ENCODE data around the gene RPS16. TPM values are rescaled to one million over a fixed set of nuclear protein-coding genes. Genes with fewer than 3 reads are reported as not detected.
"Not testable (repeated sequence)": the region's sequence is repeated elsewhere in the genome, so short reads cannot be mapped to it uniquely, and the experiment has no call there.

Gene RPS16
- 1,000 to 10,000 TPM; 1,121 to 1,373 (median 1,329) TPM for polyA plus RNA-seq (ENCODE audit: insufficient read length in 4 of 4)

GRCh38 chr19:39435499-39436349, at the start of gene RPS16:
Gene RPS16, minus strand, starts transcription at chr19:39435949. Its CDS starts 54 bp downstream, at chr19:39435895.
- DNase-seq (ENCODE audit: low read depth in 4 of 4, low spot score in 3 of 4) = peak; percentile 92 to 96 (median 94)

DNA sequence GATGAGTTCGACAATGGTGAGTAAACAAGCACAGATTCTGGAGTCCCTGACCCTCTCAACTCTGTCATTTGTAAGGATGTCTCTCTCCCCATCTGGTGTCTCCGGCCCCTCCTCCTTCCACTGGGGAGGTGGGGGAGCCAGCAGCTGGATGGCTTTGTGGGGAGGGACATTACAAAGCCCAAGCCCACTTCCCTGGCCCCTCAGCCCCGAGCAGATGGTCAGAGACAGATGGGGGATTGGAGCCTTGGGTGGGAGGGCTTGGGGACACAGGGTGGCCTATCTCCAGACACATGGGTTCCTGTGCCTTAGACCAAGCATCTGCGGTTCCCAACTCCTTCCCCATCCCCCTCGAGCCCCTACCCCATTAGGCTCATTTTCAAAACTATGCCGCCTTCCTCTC, 47.4 kb upstream of the RPS16 start:
- no peak for DNase-seq (ENCODE audit: low read depth in 4 of 4, low spot score in 3 of 4)

GRCh38 chr19:39481676-39482075, 45.9 kb upstream of the RPS16 start:
- no peak for DNase-seq (ENCODE audit: low read depth in 4 of 4, low spot score in 3 of 4)

DNA sequence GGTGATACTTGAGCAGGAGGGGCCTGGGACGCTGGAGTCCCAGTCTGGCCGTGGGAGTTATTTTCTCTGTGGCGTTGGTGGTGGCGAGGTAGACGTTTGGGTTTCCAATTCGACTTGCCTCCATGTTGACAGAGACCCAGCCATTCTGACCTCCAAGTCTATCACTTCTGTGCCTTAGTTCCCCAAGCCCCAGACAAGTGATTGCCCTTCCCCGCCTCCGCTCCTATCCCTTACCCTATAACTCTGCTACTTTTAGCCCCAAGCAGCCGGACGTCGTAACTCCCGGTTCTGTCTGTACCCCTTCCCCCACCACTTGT, 45.4 kb upstream of the RPS16 start:
- DNase-seq (ENCODE audit: low read depth in 4 of 4, low spot score in 3 of 4) = no peak

DNA sequence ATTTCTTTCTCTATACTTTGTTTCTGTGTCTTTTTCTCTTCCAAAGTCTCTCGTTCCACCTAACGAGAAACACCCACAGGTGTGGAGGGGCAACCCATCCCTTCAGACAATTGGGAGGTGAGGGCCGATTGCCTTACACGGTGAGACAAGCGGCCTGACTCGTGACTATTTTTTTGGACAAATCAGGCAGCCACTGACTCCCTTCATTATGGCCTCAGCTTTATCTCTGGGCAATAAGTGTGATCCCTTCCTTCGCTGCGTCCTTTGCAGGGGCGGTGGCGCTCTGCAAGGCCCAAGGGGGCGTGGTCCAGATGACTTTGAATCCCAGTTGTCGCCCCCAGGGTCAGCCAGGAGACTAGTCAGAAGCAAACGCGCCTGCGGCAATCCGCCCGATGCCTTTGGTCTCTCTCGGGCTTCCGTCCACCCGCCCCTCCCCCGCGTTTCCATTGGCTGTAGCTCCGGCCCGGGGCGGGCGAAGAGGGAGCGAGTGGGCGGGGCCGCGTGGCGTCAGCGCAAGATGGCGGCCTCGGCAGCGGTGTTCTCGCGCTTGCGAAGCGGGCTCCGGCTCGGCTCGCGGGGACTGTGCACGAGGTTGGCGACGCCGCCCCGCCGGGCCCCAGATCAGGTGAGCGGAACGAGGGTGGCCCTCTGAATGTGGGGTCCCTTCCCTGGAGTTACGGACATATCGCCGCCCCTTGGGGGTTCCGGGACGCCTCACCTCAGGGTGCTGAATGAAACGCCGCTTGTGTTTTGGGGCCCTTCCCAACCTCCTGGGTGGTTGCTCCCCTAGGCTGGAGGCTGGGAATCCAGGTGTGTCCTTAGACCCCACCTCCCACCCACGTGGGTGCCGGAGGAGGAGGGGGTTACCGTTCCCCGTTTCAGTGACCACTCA, 44.8 kb upstream of the RPS16 start, which contains the start of gene TIMM50:
TSS of gene TIMM50 (plus strand) at position 502 of the 892 bp plus-strand sequence. CDS start at position 518, 16 bp downstream.
- DNase-seq (ENCODE audit: low read depth in 4 of 4, low spot score in 3 of 4) = peak; percentile 81 to 90 (median 86)

DNA sequence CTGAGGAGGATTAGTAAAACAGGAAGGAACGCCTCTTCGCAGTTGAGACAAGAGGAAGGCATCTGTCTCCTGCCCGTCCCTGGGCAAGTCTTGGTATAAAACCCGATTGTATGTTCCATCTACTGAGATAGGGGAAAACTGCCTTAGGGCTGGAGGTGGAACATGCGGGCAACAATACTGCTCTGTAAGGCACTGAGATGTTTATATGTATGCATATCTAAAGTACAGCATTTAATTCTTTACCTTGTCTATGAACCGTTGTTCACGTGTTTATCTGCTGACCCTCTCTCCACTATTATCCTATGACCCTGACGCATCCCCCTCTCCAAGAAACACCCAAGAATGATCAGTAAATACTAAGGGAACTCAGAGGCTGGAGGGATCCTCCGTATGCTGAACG, 44.2 kb upstream of the RPS16 start:
- DNase-seq (ENCODE audit: low read depth in 4 of 4, low spot score in 3 of 4) = no peak

- not testable (repeated sequence) for DNase-seq (ENCODE audit: low read depth in 4 of 4, low spot score in 3 of 4)
Observed at GRCh38 chr19:39479319-39479801, 43.6 kb upstream of the RPS16 start.

DNA sequence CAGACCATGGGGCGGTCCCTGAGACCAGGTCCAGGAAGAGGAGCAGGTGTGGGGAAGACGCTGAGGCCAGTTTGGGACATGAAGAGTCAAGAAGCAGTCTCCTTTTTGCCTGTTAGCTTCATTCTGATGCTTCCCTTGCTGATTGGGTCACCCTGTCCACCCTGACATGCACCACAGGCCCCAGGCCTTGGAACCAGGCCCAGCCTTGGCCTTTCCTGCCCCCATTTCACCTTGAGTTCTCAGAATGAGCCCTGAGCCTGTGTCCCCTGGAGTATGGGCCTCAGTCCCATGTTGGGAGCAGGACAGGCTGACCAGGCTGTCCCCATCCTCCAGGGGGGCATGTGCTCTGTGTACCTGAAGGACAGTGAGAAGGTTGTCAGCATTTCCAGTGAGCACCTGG, 40.0 kb upstream of the RPS16 start:
- DNase-seq (ENCODE audit: low read depth in 4 of 4, low spot score in 3 of 4) = no peak

GRCh38 chr19:39474139-39474620, 38.4 kb upstream of the RPS16 start:
- peak in 1 of 4 donors; percentile 16 for DNase-seq (ENCODE audit: low read depth in 4 of 4, low spot score in 3 of 4)

GRCh38 chr19:39473443-39473960, 37.8 kb upstream of the RPS16 start:
- no peak for DNase-seq (ENCODE audit: low read depth in 4 of 4, low spot score in 3 of 4)

- DNase-seq (ENCODE audit: low read depth in 4 of 4, low spot score in 3 of 4) = no peak
Observed at GRCh38 chr19:39472746-39473442, 37.1 kb upstream of the RPS16 start.

DNA sequence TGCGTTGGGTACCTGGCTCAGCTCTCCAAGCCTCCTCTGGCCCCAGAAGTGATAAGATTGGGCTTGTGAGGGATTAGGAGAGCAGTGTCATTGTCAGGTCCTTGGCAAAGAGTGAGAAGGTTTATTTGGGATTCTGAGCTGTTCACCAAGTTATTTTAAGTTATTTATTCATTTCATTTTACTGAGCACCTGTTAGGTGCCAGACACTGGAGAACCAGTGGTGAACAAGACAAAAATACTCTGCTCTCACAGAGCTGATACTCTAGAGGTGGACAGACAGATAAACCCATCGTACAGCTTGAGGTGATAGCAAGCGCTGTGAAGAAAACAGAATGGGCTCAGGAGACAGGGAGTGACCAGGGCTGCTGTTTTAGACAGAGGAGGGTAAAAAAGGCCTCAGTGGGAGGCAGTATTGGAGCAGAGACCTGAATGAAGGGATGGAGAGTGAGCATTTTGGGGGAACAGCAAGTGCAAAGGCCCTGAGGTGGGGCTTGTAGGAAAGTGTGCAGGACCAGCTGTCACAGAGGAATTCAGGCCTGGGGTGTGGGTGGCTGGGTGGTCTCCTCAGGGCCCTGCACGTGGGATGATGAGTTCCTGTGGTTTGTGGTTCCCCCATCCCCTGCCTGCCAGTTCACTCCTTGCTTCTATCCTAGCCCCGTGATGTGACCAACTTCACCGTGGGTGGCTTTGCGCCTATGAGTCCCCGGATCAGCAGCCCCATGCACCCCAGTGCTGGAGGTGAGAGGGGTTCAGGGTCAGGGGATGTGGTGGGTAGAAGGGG, 36.2 kb upstream of the RPS16 start:
- DNase-seq (ENCODE audit: low read depth in 4 of 4, low spot score in 3 of 4) = no peak

DNA sequence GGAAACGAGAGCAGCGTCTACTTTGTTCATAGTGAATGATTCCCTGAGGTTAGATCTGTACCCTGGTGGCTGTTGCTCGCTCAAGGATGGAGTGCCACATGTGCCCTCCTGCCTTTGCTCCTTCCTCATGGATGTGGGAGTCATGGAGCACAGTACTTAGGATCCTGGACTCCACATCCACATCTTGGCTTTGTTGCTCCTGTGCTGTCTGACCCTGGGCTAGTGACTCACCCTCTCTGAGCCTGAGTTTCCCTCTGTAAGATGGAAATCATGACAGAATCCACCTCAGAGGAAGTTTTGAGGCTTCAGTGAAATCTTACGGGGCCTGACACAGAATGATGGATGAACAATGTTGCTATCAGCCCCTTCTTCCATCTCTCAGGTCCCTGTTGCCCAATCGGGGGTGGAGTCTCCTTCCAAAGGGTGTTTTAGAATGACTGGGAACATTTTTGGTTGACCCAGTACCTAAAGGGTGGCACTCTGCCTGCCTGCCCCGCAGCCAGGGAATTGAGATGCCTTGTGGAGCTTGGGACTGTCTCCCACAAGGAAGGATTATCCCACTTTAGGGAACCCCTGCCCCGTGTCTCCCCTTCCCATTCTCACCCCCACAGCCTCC, 35.1 kb upstream of the RPS16 start:
- DNase-seq (ENCODE audit: low read depth in 4 of 4, low spot score in 3 of 4) = no peak

GRCh38 chr19:39469567-39469966, 33.8 kb upstream of the RPS16 start:
- DNase-seq (ENCODE audit: low read depth in 4 of 4, low spot score in 3 of 4) = no peak

DNA sequence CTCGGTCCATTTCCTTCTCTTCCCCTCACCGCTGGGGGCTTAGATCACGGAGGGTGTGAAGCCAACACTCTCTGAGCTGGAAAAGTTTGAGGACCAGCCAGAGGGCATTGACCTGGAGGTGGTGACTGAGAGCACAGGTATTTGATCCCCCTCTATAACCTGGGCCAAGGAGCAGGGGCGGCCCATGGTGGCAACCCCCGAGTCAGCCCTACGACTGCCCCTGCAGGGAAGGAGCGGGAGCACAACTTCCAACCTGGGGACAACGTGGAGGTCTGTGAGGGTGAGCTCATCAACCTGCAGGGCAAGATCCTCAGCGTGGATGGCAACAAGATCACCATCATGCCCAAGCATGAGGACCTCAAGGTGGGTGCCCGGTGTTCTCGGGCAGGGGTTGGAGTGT, 33.3 kb upstream of the RPS16 start:
- DNase-seq (ENCODE audit: low read depth in 4 of 4, low spot score in 3 of 4) = no peak

DNA sequence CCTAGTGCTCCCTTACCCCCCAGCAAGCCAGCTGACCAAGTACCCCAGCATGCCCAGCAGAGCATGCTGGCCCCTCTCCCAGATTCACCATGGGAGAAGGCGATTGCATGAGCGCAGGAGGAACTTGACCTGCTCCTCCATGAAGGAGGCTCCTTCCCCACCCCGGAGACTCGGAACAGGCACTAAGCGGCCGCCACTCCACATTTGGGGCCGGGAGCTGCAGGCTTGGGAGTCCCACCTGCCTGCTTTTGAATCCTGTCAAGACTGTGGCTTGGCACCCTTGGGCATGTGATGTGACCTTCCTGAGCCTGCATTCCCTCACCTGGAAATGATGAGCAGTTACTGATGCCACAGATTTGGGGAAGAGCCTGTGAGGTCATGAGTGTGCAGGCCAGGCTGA, 32.2 kb upstream of the RPS16 start:
- DNase-seq (ENCODE audit: low read depth in 4 of 4, low spot score in 3 of 4) = no peak

- DNase-seq (ENCODE audit: low read depth in 4 of 4, low spot score in 3 of 4) = no peak
Observed at GRCh38 chr19:39465956-39466747, 30.4 kb upstream of the RPS16 start.

DNA sequence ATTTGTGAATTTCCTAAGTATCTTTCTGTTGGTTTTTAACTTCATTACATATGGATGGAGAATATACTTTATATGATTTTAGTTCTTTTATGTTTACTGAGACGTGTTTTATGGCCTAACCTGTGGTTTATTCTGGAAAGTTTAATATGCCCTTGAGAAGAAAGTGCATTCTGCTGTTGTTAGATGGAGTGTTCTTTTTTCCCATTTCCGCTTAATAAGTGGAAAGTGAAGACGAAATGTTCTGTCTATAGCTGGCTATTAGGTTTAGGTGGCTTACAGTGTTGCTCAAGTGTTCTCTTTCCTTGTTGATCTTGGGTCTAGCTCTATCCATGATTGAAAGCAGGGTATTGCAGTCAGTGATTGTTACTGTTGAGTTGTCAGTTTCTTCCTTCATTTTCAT, 27.7 kb upstream of the RPS16 start:
- no peak for DNase-seq (ENCODE audit: low read depth in 4 of 4, low spot score in 3 of 4)

All from left renal pelvis (tissue), 4 donors.